ENCODE data around the gene PPP2R2B.

Gene PPP2R2B

GRCh38 chr5:146755793-146756192 is 122.8 kb downstream of the PPP2R2B start:
- no peak for TF ChIP-seq FOXM1 (IDR thresholded peaks at IDR 0.05; ENCODE audit: borderline replicate concordance, low read depth)
- TF ChIP-seq CEBPB (IDR thresholded peaks at IDR 0.05), result no peak
- no peak for TF ChIP-seq NFIC (IDR thresholded peaks at IDR 0.05)
- no peak for TF ChIP-seq TAF1 (IDR thresholded peaks at IDR 0.05; ENCODE audit: low read depth)
- TF ChIP-seq ZBTB7A (IDR thresholded peaks at IDR 0.05; ENCODE audit: low read depth), result no peak
- TF ChIP-seq USF1 (IDR thresholded peaks at IDR 0.05), result no peak
- no peak for TF ChIP-seq TCF12 (IDR thresholded peaks at IDR 0.05; ENCODE audit: low read depth)
- no peak for TF ChIP-seq MAX (IDR thresholded peaks at IDR 0.05)
- no peak for TF ChIP-seq YY1 (IDR thresholded peaks at IDR 0.05; ENCODE audit: low read depth)
- TF ChIP-seq CREB1 (IDR thresholded peaks at IDR 0.05; ENCODE audit: low read depth), result no peak
- TF ChIP-seq RAD21 (IDR thresholded peaks at IDR 0.05; ENCODE audit: low read depth), result no peak
- no peak for TF ChIP-seq EGR1 (IDR thresholded peaks at IDR 0.05)
- TF ChIP-seq REST (IDR thresholded peaks at IDR 0.05; ENCODE audit: low read depth), result no peak
- no peak for TF ChIP-seq TEAD4 (IDR thresholded peaks at IDR 0.05)
- TF ChIP-seq EP300 (IDR thresholded peaks at IDR 0.05; ENCODE audit: borderline replicate concordance), result no peak

GRCh38 chr5:146754621-146755020 is 123.9 kb downstream of the PPP2R2B start:
- no peak for TF ChIP-seq ZBTB7A (IDR thresholded peaks at IDR 0.05; ENCODE audit: low read depth)
- no peak for TF ChIP-seq REST (IDR thresholded peaks at IDR 0.05; ENCODE audit: low read depth)
- no peak for TF ChIP-seq MAX (IDR thresholded peaks at IDR 0.05)
- no peak for TF ChIP-seq YY1 (IDR thresholded peaks at IDR 0.05; ENCODE audit: low read depth)
- TF ChIP-seq EGR1 (IDR thresholded peaks at IDR 0.05), result no peak
- no peak for TF ChIP-seq TEAD4 (IDR thresholded peaks at IDR 0.05)

GRCh38 chr5:146753641-146754040 is 124.9 kb downstream of the PPP2R2B start:
- TF ChIP-seq NFIC (IDR thresholded peaks at IDR 0.05) (no peak), MAX (IDR thresholded peaks at IDR 0.05) (no peak), TCF12 (IDR thresholded peaks at IDR 0.05; ENCODE audit: low read depth) (no peak), TEAD4 (IDR thresholded peaks at IDR 0.05) (no peak), EGR1 (IDR thresholded peaks at IDR 0.05) (no peak), EP300 (IDR thresholded peaks at IDR 0.05; ENCODE audit: borderline replicate concordance) (no peak), CREB1 (IDR thresholded peaks at IDR 0.05; ENCODE audit: low read depth) (no peak), CEBPB (IDR thresholded peaks at IDR 0.05) (no peak), ZBTB7A (IDR thresholded peaks at IDR 0.05; ENCODE audit: low read depth) (no peak), REST (IDR thresholded peaks at IDR 0.05; ENCODE audit: low read depth) (no peak), YY1 (IDR thresholded peaks at IDR 0.05; ENCODE audit: low read depth) (no peak), FOXM1 (IDR thresholded peaks at IDR 0.05; ENCODE audit: borderline replicate concordance, low read depth) (no peak), USF1 (IDR thresholded peaks at IDR 0.05) (no peak), TAF1 (IDR thresholded peaks at IDR 0.05; ENCODE audit: low read depth) (no peak), RAD21 (IDR thresholded peaks at IDR 0.05; ENCODE audit: low read depth) (no peak)

- TF ChIP-seq EGR1 (IDR thresholded peaks at IDR 0.05) (no peak), NFIC (IDR thresholded peaks at IDR 0.05) (no peak), REST (IDR thresholded peaks at IDR 0.05; ENCODE audit: low read depth) (no peak), TAF1 (IDR thresholded peaks at IDR 0.05; ENCODE audit: low read depth) (no peak), MAX (IDR thresholded peaks at IDR 0.05) (no peak), FOXM1 (IDR thresholded peaks at IDR 0.05; ENCODE audit: borderline replicate concordance, low read depth) (no peak), TEAD4 (IDR thresholded peaks at IDR 0.05) (no peak), CREB1 (IDR thresholded peaks at IDR 0.05; ENCODE audit: low read depth) (no peak)
These were observed 126.7 kb downstream of the PPP2R2B start for GRCh38 chr5:146751781-146752401.
